GM18499 (cell line): ENCODE measurements around the gene SEBOX.

Source experiments
- ATAC-seq: cut with Tn5 transposase; IDR thresholded peaks from one replicate; pipeline ENCODE4 v1.9.1; 2021; ENCODE audit warnings: moderate number of reproducible peaks; ENCODE audit not compliant: insufficient read depth, unreplicated experiment

SEBOX gene, protein sequence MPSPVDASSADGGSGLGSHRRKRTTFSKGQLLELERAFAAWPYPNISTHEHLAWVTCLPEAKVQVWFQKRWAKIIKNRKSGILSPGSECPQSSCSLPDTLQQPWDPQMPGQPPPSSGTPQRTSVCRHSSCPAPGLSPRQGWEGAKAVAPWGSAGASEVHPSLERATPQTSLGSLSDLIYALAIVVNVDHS

GRCh38 chr17:28364665-28365363, at the start of gene SEBOX:
Gene SEBOX (minus strand): TSS chr17:28365199. CDS start chr17:28365151, 48 bp downstream.
- ATAC-seq: no peak

GRCh38 chr17:28413804-28414203, 48.8 kb upstream of the SEBOX start:
- no peak for ATAC-seq

DNA sequence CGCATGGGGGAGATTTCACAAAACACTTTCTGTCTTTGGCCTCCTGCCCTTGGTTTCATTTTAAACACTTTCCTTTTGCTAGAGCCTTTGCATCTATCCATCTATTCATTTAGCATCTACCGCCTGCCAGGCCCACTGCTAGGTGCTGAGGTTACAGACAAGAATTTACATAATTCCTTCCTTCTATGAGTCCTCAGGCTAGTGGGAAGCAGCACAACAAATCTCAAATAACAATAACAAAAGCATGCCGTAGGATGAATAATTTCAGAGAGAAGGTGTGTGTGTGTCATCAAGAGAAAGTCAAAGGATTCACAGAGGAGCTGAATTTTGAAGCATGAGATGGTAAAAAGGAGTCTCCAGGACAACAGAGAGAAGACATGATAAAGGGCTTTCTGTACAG, 47.1 kb upstream of the SEBOX start:
- ATAC-seq: no peak

DNA sequence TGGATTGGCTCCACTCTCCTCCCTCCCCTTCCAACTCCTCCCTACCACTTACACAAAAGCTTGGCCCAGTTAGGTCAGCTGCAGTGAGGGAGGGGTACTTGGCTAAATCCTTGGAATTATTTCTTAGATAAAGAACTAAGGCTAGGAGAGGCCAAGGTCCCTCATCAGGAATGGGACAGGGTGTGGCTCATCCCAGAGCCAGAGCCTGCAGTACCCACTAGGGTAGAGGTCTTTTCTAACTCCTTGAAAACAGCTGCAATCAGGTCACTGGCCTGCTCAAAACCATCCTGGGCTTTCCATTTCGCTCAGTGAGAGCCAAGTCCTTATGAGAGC, 42.9 kb upstream of the SEBOX start:
- ATAC-seq: no peak

DNA sequence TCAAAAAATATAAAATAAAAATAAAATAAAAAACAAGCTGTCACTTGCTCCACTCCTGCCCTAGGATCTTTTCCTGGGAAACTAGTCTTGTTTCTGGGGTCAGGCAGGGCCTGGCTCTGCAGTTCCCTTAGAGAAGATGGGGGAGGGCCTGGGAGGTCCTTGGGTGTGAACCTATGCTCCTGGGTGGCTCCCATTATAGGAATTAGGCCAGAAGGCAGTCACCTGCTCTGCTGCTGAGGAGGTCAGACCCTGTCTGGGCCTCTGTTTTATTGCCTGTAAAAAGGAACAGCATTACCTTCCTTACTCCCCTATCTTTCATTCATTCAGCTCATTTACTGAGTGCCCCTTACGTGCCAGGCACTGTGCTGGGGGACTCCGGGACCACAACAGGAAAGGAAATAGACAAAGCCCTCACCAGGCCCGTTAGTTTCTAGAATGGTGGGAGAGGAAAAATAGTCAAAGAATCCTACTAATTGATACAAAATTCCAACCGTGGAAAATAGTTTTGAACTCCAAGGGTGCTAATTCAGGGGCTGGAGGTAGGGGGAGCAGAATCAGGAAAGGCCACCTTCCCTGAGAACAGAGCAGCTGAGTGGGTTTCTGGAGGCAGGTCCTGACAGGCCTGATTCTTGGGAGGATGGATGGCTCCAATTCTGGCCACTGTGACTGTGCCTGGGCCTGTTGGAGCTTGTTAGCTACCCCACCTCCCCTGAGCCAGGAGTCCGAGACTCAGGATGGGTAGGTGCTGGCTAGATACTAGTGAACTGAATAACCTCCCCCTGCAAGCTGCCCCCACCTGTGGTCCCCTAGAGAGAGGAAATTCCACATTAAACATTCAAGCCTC, 42.4 kb upstream of the SEBOX start:
- ATAC-seq: no peak

DNA sequence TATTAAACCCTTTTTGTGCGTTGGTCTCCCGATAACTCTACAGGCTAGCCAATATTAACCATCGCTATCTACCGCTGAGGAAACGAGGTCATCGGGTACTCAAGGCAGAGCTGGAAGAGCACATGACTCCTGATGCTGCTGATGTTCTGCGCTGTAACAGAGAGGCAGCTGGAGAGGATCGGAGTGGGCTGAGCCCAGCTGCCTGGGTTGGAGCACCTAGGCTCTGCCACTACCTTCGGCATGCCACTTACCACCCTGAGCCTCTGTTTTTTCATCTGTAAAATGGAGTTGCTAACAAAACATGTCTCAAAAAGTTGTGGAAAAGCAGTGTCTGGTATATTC, 41.4 kb upstream of the SEBOX start:
- no peak for ATAC-seq

- ATAC-seq: no peak
Observed at GRCh38 chr17:28405632-28406472, 40.9 kb upstream of the SEBOX start, which contains the start of gene SLC46A1. Gene SLC46A1 (minus strand): TSS chr17:28406212. CDS start chr17:28406114, 98 bp downstream.

GRCh38 chr17:28404812-28405570, 40.0 kb upstream of the SEBOX start:
- no peak for ATAC-seq

- no peak for ATAC-seq
Observed at GRCh38 chr17:28404461-28404811, 39.4 kb upstream of the SEBOX start.

GRCh38 chr17:28404007-28404406, 39.0 kb upstream of the SEBOX start:
- no peak for ATAC-seq

DNA sequence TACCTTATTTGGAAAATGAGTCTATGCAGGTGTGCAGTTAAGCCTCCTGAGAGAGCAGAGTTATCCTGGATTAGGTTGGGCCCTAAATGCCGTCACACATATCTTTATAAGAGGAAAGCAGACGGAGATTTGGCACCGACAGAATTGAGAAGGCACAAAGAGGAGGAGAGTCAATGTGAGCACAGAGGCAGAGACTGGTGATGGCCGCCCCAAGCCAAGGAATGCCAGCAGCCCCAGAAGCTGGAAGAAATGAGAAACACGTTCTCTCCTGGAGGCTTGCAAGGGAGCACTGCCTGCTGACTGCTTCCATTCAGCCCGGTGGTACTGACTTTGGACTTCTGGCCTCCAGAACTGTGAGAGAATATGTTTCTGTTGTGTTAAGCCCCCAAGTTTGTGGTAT, 37.8 kb upstream of the SEBOX start:
- no peak for ATAC-seq

DNA sequence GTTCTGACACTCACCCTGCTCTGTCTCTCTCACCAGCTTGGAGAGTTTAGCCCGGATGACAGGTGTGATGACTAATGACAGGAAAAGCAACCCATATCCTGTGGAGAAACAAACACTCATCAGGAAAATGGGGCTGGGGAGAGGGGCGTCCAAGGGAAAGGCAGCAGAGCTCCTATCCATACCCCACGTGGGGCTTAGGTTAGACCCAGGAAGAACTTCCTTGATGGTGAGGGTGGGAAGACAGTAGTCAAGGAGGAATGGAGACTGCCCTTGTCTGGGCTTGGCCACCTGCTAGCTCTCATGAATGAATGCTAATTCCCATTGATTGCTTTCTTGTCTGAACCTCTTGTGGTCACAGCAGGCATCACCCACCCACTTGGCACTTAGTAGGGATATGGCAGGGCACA, 37.2 kb upstream of the SEBOX start:
- no peak for ATAC-seq

DNA sequence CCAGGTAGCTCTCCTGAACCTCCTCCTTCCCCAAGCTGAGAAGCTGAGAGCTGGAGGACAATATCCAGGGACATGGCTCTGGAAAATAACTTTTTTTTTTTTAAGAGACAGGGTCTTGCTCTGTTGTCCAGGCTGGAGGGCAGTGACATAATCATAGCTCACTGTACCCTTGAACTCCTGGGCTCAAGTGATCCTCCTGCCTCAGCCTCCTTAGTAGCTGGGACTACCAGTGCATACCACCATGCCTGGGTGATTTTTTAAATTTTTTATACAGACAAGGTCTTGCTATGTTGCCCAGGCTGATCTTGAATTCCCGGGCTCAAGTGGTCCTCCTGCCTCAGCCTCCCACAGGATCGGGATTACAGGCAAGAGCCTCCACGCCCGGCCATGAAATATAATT, 34.8 kb upstream of the SEBOX start:
- no peak for ATAC-seq

GRCh38 chr17:28398280-28398981, 33.4 kb upstream of the SEBOX start:
- ATAC-seq: no peak

GRCh38 chr17:28397687-28398279, 32.8 kb upstream of the SEBOX start:
- ATAC-seq: no peak

- no peak for ATAC-seq
Observed at GRCh38 chr17:28397275-28397674, 32.3 kb upstream of the SEBOX start.

- no peak for ATAC-seq
Observed at GRCh38 chr17:28396635-28397239, 31.7 kb upstream of the SEBOX start.

- no peak for ATAC-seq
Observed at GRCh38 chr17:28395968-28396367, 31.0 kb upstream of the SEBOX start.

DNA sequence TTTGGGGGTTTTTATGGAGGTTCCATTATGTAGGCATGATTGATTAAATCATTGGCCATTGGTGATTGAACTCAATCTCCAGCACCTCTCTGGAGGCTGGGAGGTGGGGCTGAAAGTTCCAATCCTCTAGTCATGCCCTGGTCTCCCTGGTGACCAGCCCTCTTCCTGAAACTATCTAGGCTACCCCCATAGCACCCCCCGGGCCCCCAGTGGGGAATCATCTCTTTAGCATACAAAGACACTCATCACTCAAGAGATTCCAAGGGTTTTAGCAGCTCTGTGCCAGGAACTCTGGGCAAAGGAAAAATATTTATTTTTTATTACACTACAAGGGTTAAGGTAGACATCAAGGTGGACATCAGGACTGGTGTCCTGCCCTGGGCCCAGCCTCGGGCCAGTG, 30.4 kb upstream of the SEBOX start:
- ATAC-seq: no peak
